GM12865 (cell line): ENCODE data around the gene ARHGAP12.

Experiments used
- DNase-seq: peaks from one replicate; pipeline ENCODE4 v3.0.0; 2010; ENCODE audit warnings: low read depth
- H3K4me3 ChIP-seq: 2 replicates; pipeline ENCODE4 v1.5.1; 2011; ENCODE audit warnings: mild to moderate bottlenecking, low read depth, low read length, control low read depth
- TF ChIP-seq, protein P1 (sequence below): IDR thresholded peaks from 2 replicates; pipeline ENCODE4 v1.5.1; 2011; ENCODE audit warnings: low read length, control low read depth, low read depth, inconsistent platforms; ENCODE audit not compliant: insufficient read depth; ENCODE audit errors: missing control alignments

ARHGAP12 gene

DNA sequence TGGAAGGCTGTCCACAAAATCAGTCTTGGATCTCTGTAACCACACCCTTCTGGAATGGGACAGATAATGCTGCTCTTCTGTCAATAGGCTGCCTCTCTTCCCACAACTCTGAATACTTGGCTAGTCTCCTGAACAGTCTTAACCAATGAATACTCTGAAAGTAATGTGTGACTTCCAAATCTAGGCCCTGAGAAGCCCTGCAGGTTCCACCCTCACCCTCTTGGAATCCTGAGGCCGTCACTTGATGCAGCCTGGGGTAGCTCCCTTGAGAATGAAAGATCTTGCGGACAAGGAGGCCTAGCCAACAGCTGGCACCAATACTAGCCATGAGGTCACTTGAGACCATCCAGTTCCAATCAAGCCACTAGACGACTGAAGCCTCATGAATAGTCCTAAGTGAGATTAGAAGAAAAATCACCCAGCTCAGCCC is 109.2 kb downstream of the ARHGAP12 start:
- TF ChIP-seq, protein P1, sequence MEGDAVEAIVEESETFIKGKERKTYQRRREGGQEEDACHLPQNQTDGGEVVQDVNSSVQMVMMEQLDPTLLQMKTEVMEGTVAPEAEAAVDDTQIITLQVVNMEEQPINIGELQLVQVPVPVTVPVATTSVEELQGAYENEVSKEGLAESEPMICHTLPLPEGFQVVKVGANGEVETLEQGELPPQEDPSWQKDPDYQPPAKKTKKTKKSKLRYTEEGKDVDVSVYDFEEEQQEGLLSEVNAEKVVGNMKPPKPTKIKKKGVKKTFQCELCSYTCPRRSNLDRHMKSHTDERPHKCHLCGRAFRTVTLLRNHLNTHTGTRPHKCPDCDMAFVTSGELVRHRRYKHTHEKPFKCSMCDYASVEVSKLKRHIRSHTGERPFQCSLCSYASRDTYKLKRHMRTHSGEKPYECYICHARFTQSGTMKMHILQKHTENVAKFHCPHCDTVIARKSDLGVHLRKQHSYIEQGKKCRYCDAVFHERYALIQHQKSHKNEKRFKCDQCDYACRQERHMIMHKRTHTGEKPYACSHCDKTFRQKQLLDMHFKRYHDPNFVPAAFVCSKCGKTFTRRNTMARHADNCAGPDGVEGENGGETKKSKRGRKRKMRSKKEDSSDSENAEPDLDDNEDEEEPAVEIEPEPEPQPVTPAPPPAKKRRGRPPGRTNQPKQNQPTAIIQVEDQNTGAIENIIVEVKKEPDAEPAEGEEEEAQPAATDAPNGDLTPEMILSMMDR, result no peak
- no peak overlapping the region for H3K4me3 ChIP-seq
- no peak for DNase-seq

DNA sequence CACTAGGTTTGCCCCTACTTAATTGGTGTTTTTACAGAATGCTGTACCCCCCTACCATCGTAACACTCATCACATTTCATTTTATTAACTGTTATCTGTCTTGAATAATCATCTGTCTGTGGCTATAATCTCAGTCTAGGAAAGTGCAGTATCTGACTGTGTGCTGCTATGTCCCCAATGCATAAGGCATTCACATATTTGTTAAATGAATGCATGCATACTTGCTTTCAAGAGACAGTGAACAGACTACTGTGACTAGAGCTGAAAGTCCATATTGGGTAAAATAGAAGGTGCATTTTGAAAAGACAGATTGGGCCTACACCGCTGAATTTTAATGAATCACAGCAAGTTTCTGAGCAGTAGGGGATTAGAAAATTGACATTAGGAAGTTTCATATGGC is 112.3 kb downstream of the ARHGAP12 start:
- DNase-seq, result no peak
- TF ChIP-seq, protein P1, result no peak
- H3K4me3 ChIP-seq, result no peak overlapping the region

DNA sequence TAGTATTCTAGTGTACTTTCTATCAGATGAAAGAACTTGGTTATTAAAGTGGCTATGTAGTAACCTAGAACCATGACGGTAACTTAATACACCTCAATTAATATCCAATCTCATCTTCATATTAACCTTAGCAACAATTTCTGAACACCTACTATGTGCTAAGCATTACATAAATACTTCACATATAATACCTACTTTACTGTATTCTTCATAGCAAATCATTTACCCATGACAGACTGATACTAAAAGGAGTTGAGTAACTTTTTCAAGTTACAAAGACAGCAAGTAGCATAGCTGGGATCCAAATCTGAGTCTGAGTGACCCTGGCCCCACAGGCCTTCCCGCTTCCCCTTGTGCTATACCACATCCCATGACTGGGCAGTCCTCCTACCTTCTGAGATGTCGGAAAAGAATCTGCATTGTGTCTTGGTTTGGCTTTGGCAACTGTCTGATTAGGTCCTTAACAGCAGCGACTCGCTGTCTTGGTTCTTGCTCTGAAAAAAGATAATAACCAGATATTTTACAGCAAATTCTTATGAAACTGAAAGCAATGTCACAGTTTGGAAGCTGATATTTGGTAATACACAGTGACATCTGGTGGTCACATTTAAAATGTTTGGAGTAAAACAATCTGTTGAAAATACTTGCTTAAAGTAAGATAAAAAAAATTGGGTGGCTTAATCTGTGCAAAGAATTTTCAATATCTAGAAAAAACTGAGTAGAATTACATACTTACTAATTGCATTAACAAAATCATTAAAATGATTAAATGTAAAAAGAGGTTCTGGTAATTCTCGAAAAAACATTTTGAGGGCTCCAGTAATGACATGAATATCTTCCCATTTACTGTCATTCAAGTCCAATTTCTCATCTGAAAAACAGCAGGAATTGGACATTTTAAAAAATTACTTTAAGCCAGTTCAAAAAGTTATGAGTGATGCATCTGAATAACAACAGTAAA is 120.1 kb downstream of the ARHGAP12 start:
- DNase-seq, result peak; percentile 74
- peak overlapping the region; percentile 26 for H3K4me3 ChIP-seq
- TF ChIP-seq, protein P1, result peak; percentile 25

DNA sequence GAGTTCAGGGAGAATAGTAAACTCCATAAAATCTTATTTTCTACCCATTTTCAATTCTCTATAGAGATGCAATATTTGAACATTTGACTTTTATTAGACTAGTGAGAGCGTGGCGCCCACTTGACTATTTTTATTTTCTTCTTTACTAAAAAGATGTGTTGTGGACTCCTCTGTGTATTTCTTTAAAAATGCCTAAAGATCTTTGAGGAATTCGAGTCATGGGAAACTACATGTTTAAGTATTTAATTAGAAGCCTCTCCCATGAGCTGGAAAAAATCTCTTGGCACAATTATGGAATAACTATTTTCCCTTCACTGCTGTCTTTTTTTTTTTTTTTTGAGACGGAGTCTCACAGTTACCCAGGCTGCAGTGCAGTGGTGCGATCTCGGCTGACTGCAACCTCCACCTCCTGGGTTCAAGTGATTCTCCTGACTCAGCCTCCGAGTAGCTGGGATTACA is 124.2 kb downstream of the ARHGAP12 start:
- TF ChIP-seq, protein P1, result no peak
- DNase-seq, result no peak
- no peak overlapping the region for H3K4me3 ChIP-seq

DNA sequence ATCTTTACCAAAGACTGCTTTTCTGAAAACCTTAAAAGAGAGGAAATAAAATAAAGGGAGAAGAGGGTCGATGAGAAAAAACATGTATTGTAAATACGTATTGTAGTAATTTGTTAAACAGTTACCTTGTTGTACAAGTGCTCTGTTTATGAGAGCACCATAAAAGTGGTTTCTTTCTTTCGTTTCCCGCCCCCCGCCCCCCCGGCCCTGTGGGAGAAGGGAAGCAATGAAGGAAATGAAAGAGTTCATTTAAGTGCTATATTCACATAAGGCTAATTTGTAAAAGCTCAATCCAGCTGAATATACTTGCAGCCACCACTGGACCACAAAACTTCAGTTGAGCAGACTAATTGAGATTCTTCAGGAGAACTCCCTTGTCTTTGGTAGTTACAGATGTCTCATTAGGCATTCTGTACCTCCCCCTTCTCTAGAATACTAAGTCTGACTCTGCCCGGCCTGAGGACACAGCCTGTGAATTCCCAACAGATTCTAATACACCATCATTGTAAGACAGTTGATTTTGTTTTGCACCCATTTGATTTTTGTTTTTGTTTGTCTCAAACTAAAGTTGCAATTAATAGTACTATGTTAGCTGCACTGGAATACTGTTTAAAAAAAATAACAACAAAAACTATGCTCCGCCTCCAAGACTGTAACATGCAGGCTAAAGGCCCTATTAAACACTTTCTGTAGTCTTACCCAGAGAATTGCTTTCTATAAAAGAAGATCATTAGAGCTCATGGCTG is 124.9 kb downstream of the ARHGAP12 start:
- TF ChIP-seq, protein P1, result no peak
- DNase-seq, result no peak
- H3K4me3 ChIP-seq, result no peak overlapping the region

DNA sequence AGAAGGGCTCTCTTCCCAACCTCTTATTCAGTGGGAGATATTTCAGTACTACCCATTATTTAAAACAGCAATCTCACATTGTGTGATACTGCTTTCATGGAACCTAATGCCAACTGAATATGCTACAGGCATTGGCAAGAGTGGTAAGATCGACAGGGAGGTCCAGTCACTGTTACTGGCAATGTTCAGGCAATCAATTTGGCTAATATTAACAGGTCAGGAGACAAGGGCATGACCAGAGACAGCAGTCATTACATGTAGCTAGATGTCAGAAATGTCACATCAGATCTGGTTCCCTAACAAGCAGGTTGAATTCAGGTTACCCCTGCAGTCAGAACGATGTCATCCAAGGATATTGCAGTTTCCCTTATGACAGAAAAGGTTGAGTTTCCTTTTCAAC is 129.4 kb downstream of the ARHGAP12 start:
- no peak for DNase-seq
- TF ChIP-seq, protein P1, result no peak
- H3K4me3 ChIP-seq, result no peak overlapping the region
